Neutrophil (primary cell): ENCODE data around the gene TRAF3.

Source experiments
- H3K27ac ChIP-seq: fragments of 200-600 bp; sonication (generic); 2 replicates; pipeline ENCODE4 v1.5.1; 2016; ENCODE audit warnings: mild to moderate bottlenecking, moderate library complexity
- H3K27me3 ChIP-seq: fragments of 200-600 bp; sonication (generic); 2 replicates; pipeline ENCODE4 v1.6.0; 2016; ENCODE audit warnings: mild to moderate bottlenecking
- H3K36me3 ChIP-seq: fragments of 200-600 bp; sonication (generic); 2 replicates; pipeline ENCODE4 v1.5.1; 2017
- H3K4me1 ChIP-seq, 2 experiments: fragments of 200-600 bp in 1 of 2; sonication (generic) in 1 of 2; 1 replicate in 1 of 2; 2 replicates in 1 of 2; pipeline versions ENCODE4 v1.5.1 to v1.6.1; 2013 to 2016; ENCODE audit warnings: low read depth in 1 of 2, low read length in 1 of 2, mild to moderate bottlenecking in 1 of 2, moderate library complexity in 1 of 2; ENCODE audit not compliant: control insufficient read depth in 1 of 2, insufficient read depth in 1 of 2
- H3K4me3 ChIP-seq, 2 experiments: fragments of 200-600 bp in 1 of 2; sonication (generic) in 1 of 2; 1 replicate in 1 of 2; 2 replicates in 1 of 2; pipeline ENCODE4 v1.5.1; 2013 to 2016; ENCODE audit warnings: low read depth in 1 of 2, low read length in 1 of 2, mild to moderate bottlenecking in 1 of 2, moderate library complexity in 1 of 2
- H3K9me3 ChIP-seq: fragments of 200-600 bp; sonication (generic); 2 replicates; pipeline ENCODE4 v1.5.1; 2016
- TF ChIP-seq, protein P1 (sequence below): fragments of 200-600 bp; sonication (generic); IDR thresholded peaks from 2 replicates; pipeline ENCODE4 v1.5.1; 2016; ENCODE audit warnings: antibody characterized with exemption

The TRAF3 gene

DNA sequence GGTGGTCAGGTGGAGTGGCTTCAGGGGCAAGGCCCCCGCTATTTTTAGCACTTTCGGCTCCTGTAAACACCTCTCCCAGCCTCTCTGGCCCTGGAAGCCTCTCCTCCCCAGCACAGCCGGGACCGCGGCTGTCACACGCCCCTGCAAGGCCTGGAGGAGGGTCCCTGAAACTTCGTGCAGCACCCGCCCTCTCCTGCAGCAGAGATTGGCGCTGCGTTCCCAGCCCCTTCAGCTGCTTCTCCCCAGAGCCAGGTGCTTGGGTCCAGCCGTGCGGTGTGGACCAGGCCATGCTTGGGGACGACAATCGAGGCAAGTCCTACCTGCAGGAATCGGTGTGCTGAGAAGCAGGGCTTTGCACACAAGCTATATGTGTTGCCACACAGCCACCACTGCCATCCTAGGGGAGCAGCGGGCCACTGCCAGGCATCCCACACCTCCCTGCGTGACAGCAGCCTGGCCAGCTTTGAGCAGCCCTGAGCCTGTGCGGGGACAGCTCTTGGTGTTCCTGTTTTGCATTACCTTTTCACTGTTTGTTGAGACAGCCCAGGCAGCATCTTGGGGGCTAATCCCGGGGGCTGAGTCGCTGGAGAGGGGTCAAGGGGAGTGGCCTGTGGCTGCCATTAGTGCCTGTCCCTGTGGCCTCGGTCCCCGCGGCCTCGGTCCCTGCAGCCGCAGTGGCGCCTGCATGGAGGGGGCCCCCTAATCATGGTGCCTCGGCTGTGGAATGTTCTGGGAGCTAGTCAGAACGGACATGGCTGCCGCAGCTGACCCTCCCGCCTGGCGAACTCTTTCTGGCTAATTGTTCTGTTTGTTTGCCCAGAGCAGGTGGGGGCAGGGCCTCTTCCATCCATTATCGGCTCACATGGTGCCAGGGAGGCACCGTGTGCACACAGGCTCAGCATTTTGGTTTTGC lies 27.6 kb upstream of the TRAF3 start:
- Histone ChIP-seq H3K27me3 (no peaks in the 10 kb centered on the region), H3K4me3 (no peak overlapping the region), H3K27ac (no peak overlapping the region), H3K36me3 (peaks cover 35% of the 10 kb centered on the region), H3K4me1 (no peaks in the 10 kb centered on the region), H3K9me3 (no peaks in the 10 kb centered on the region)
- TF ChIP-seq, protein P1, sequence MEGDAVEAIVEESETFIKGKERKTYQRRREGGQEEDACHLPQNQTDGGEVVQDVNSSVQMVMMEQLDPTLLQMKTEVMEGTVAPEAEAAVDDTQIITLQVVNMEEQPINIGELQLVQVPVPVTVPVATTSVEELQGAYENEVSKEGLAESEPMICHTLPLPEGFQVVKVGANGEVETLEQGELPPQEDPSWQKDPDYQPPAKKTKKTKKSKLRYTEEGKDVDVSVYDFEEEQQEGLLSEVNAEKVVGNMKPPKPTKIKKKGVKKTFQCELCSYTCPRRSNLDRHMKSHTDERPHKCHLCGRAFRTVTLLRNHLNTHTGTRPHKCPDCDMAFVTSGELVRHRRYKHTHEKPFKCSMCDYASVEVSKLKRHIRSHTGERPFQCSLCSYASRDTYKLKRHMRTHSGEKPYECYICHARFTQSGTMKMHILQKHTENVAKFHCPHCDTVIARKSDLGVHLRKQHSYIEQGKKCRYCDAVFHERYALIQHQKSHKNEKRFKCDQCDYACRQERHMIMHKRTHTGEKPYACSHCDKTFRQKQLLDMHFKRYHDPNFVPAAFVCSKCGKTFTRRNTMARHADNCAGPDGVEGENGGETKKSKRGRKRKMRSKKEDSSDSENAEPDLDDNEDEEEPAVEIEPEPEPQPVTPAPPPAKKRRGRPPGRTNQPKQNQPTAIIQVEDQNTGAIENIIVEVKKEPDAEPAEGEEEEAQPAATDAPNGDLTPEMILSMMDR: no peak

DNA sequence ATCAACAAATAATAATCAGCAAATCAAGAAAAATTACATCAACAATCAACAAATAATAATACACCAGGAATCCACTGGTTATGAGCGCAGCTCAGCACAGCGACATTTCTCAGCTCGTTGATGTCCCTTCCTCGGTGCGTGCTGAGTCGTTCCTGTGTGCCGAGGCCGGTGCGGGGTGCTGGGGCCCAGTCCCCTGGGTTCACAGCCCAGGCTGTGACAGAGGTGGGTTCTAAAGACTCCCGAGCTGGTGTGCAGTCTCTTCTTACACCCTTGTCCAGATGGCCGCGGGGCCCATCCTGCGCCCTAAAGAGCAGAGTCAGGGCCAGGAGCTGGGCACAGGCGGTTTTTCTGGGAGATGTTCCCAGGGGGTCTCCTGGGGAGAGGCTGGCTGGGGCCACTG lies 26.9 kb upstream of the TRAF3 start:
- peaks cover 29% of the 10 kb centered on the region for H3K36me3 ChIP-seq
- no peaks in the 10 kb centered on the region for H3K4me1 ChIP-seq
- no peak overlapping the region for H3K27ac ChIP-seq
- no peak overlapping the region for H3K4me3 ChIP-seq
- no peaks in the 10 kb centered on the region for H3K27me3 ChIP-seq
- TF ChIP-seq, protein P1: no peak
- no peaks in the 10 kb centered on the region for H3K9me3 ChIP-seq

DNA sequence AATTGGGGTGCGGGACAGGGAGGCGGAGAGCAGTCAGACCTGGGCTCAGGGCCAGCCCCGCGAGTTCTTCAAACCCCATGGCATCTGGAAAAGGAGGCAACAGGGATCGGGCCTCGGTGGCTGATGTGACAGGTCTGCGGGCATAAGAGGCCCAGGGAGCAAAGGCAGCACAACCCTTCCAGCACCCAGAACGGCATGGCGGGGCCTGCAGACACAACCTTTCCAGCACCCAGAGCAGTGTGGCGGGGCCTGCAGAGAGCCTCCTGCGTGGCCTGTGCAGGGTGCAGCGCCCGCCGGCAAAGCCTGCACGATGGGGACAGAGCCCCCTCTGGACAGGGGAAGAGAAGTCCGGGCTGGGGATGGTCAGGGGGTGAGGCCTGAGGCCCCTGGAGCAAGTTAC lies 26.2 kb upstream of the TRAF3 start:
- Histone ChIP-seq H3K36me3 (peaks cover 23% of the 10 kb centered on the region), H3K9me3 (no peaks in the 10 kb centered on the region), H3K4me1 (no peaks in the 10 kb centered on the region), H3K27ac (no peak overlapping the region), H3K4me3 (no peak overlapping the region), H3K27me3 (no peaks in the 10 kb centered on the region)
- TF ChIP-seq, protein P1: no peak

DNA sequence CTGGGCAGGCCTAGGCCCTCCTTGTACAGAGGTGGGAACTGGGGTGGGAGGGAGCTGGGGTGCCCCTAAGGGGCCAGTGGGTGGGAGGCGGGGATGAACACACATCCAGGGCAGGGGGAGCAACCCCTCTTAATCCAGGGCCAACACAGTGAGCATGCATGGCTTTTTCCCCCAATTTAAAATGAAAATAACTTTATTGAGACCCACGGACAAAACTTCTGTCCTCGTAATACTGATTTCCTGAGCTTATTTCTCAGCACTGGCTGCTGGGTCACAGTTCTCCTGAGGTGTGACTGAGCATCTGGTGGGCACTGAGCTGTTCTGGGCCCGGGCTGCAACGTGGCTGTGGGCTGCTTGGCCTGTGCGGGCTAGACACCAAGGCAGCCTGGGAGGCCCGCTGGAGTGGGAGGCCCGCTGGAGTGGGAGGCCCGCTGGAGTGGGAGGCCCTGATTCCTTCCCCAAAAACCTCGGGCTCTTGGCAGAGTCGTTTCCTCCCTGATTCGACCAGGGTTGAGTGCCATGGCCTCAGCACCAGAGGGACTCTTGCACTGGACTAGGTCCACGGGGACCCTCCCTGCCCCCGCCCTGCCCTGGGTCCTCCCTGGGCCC lies 24.9 kb upstream of the TRAF3 start:
- TF ChIP-seq, protein P1: no peak
- Histone ChIP-seq H3K4me3 (no peak overlapping the region), H3K9me3 (no peaks in the 10 kb centered on the region), H3K27me3 (no peaks in the 10 kb centered on the region), H3K4me1 (no peaks in the 10 kb centered on the region), H3K27ac (no peak overlapping the region), H3K36me3 (peaks cover 18% of the 10 kb centered on the region)

DNA sequence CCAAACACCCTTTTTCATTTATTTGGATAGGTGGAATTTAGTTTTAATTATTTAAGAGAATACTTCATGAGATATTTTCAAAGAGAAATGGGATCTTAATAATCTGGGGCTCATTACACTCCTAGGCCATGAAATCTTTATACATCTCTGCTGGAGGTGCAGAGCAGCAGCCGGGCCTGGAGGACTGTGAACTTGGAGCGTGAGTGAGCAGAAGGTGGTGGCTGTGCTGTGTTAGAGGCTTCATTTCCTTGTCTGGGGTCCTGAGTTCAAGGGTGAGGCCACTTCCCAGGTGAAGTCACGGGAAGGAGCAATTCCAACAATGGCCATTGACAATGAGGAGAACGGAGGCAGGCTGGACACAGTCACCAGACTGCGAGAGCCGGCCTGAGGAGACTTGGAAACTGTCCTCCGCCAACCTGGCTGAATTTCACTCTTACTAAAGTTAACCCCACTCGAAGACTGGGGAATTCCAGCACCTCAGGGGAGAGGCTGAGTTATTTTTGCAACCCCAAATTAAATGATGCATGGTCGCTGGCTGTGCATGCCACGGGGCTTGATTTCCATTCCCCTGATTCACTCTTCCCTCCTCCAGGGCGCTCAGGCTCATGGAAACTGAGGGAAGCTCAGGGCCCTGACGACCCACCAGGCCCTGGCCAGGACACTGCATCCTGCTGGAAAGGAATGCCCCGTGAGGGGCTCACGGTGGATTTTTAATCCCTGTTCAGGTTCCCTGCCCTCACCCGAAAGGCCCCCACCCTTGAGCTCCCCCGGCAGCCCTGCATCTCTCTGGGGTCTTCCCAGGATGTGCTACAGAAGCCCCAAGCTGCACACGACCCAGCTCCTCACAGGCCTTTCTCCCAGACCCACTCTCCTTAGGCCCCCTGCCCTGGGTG lies 22.6 kb upstream of the TRAF3 start:
- no peaks in the 10 kb centered on the region for H3K27me3 ChIP-seq
- no peaks in the 10 kb centered on the region for H3K9me3 ChIP-seq
- H3K27ac ChIP-seq: no peak overlapping the region
- TF ChIP-seq, protein P1: no peak
- peaks cover 6% of the 10 kb centered on the region for H3K36me3 ChIP-seq
- peaks cover under 1 to 4% of the 10 kb centered on the region in 2 experiments for H3K4me1 ChIP-seq
- no peak overlapping the region for H3K4me3 ChIP-seq
